OCI-LY1 (cell line): Measurements from ENCODE around the gene DYNLT3.

Source experiments
- EZH2 ChIP-seq: fragments of 200-600 bp; sonication (generic), shearing (Covaris generic); IDR thresholded peaks from 2 replicates; pipeline ENCODE4 v1.8.0; 2017; ENCODE audit warnings: borderline replicate concordance, mixed run types, mild to moderate bottlenecking, antibody characterized with exemption, low read length, moderate library complexity, mixed read lengths
- TF ChIP-seq, protein P1 (sequence below): fragments of 200-600 bp; sonication (generic), shearing (Covaris generic); IDR thresholded peaks from 2 replicates; pipeline ENCODE4 v1.5.1; 2017; ENCODE audit warnings: mild to moderate bottlenecking, antibody characterized with exemption, low read length, moderate library complexity, mixed read lengths

DNA sequence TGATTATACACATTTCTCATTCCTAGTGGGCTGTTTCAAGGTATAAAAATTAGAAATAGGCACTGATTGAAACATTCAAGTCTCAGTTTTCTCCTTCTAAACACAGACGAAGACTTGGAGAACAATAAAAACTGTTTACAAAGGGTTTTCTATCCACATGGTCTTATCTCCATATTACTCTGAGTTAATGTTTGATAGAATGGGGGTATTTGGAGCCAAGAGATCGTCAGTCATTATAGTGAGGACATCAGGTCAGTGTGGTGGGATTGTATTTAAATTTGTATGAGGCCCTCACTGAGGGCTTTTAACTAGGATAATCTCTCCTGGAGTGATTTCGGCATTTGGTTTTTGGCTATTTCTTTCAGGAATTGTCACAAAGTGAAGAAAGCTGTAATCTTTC lies 16.4 kb upstream of the DYNLT3 start:
- TF ChIP-seq, protein P1, sequence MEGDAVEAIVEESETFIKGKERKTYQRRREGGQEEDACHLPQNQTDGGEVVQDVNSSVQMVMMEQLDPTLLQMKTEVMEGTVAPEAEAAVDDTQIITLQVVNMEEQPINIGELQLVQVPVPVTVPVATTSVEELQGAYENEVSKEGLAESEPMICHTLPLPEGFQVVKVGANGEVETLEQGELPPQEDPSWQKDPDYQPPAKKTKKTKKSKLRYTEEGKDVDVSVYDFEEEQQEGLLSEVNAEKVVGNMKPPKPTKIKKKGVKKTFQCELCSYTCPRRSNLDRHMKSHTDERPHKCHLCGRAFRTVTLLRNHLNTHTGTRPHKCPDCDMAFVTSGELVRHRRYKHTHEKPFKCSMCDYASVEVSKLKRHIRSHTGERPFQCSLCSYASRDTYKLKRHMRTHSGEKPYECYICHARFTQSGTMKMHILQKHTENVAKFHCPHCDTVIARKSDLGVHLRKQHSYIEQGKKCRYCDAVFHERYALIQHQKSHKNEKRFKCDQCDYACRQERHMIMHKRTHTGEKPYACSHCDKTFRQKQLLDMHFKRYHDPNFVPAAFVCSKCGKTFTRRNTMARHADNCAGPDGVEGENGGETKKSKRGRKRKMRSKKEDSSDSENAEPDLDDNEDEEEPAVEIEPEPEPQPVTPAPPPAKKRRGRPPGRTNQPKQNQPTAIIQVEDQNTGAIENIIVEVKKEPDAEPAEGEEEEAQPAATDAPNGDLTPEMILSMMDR, result no peak
- TF ChIP-seq EZH2, result no peak
